Trophoblast cell (in vitro differentiated cells and primary cell): ENCODE measurements around the gene COL13A1.

ENCODE experiments used
- DNase-seq, 2 donors: peaks; one replicate each; pipeline ENCODE4 v3.0.0-alpha.2; 2016
- H2AFZ ChIP-seq: 2 replicates; pipeline ENCODE4 v1.6.1; 2013; ENCODE audit warnings: low read length, moderate library complexity, mild to moderate bottlenecking; ENCODE audit not compliant: insufficient read depth, poor library complexity
- H2AK5ac ChIP-seq: 2 replicates; pipeline ENCODE4 v1.6.1; 2013; ENCODE audit warnings: mild to moderate bottlenecking, low read length
- H2BK120ac ChIP-seq: 2 replicates; pipeline ENCODE4 v1.6.1; 2013; ENCODE audit warnings: low read length, mild to moderate bottlenecking, moderate library complexity; ENCODE audit not compliant: insufficient read depth, poor library complexity
- H2BK12ac ChIP-seq: 2 replicates; pipeline ENCODE4 v1.6.1; 2013; ENCODE audit warnings: mild to moderate bottlenecking, low read length, moderate library complexity
- H2BK5ac ChIP-seq: 2 replicates; pipeline ENCODE4 v1.6.1; 2013; ENCODE audit warnings: low read length, low read depth, moderate library complexity, mild to moderate bottlenecking; ENCODE audit not compliant: poor library complexity
- H3K14ac ChIP-seq: 2 replicates; pipeline ENCODE4 v1.6.1; 2013; ENCODE audit warnings: mild to moderate bottlenecking, low read length
- H3K18ac ChIP-seq: 2 replicates; pipeline ENCODE4 v1.6.1; 2013; ENCODE audit warnings: mild to moderate bottlenecking, low read length
- H3K23ac ChIP-seq: 2 replicates; pipeline ENCODE4 v1.6.1; 2013; ENCODE audit warnings: low read length
- H3K27ac ChIP-seq: 2 replicates; pipeline ENCODE4 v1.5.1; 2013; ENCODE audit warnings: low read depth, mild to moderate bottlenecking, inconsistent platforms, low read length, moderate library complexity
- H3K27me3 ChIP-seq: 2 replicates; pipeline ENCODE4 v1.6.1; 2013; ENCODE audit warnings: inconsistent platforms, mild to moderate bottlenecking, low read length, moderate library complexity; ENCODE audit not compliant: insufficient read depth
- H3K36me3 ChIP-seq, 2 experiments: 1 replicate in 1 of 2; 2 replicates in 1 of 2; pipeline ENCODE4 v1.6.1; 2013; ENCODE audit warnings: low read length in 2 of 2, mild to moderate bottlenecking in 2 of 2, moderate library complexity in 1 of 2; ENCODE audit not compliant: insufficient read depth in 2 of 2, control insufficient read depth in 1 of 2
- H3K4ac ChIP-seq: 2 replicates; pipeline ENCODE4 v1.6.1; 2013; ENCODE audit warnings: low read depth, mild to moderate bottlenecking, low read length, moderate library complexity
- H3K4me1 ChIP-seq, 2 experiments: 1 replicate in 1 of 2; 2 replicates in 1 of 2; pipeline ENCODE4 v1.6.1; 2013; ENCODE audit warnings: low read length in 2 of 2, mild to moderate bottlenecking in 2 of 2, moderate library complexity in 1 of 2; ENCODE audit not compliant: insufficient read depth in 2 of 2, control insufficient read depth in 1 of 2
- H3K4me2 ChIP-seq: 2 replicates; pipeline ENCODE4 v1.6.1; 2013; ENCODE audit warnings: inconsistent platforms, mild to moderate bottlenecking, low read length, moderate library complexity
- H3K4me3 ChIP-seq: 2 replicates; pipeline ENCODE4 v1.5.1; 2013; ENCODE audit warnings: mild to moderate bottlenecking, low read depth, low read length, inconsistent platforms
- H3K79me1 ChIP-seq: one replicate; pipeline ENCODE4 v1.6.1; 2013; ENCODE audit warnings: low read length
- H3K79me2 ChIP-seq: 2 replicates; pipeline ENCODE4 v1.6.1; 2013; ENCODE audit warnings: low read length, mild to moderate bottlenecking; ENCODE audit not compliant: control insufficient read depth, insufficient read depth, poor library complexity
- H3K9ac ChIP-seq: 2 replicates; pipeline ENCODE4 v1.6.1; 2013; ENCODE audit warnings: mild to moderate bottlenecking, low read length
- H3K9me3 ChIP-seq: 2 replicates; pipeline ENCODE4 v1.6.1; 2013; ENCODE audit warnings: low read depth, mild to moderate bottlenecking, control low read depth, inconsistent platforms, low read length; ENCODE audit not compliant: insufficient read depth
- H4K12ac ChIP-seq: 2 replicates; pipeline ENCODE4 v1.6.1; 2013; ENCODE audit warnings: low read depth, mild to moderate bottlenecking, low read length, moderate library complexity
- H4K8ac ChIP-seq: 2 replicates; pipeline ENCODE4 v1.6.1; 2013; ENCODE audit warnings: low read depth, mild to moderate bottlenecking, low read length, moderate library complexity
- H4K91ac ChIP-seq: one replicate; pipeline ENCODE4 v1.6.1; 2013; ENCODE audit warnings: low read depth, mild to moderate bottlenecking, low read length, moderate library complexity
- WGBS: extraction: QIAGEN DNeasy Blood & Tissue Kit; methylation state at CpG from one replicate; pipeline ENCODE4 v1.1.7; 2013; ENCODE audit warnings: missing lambda C conversion rate; ENCODE audit not compliant: insufficient read length, insufficient coverage; ENCODE audit errors: extremely low coverage; 5-methylcytosine and 5-hydroxymethylcytosine counted together

COL13A1 gene

DNA sequence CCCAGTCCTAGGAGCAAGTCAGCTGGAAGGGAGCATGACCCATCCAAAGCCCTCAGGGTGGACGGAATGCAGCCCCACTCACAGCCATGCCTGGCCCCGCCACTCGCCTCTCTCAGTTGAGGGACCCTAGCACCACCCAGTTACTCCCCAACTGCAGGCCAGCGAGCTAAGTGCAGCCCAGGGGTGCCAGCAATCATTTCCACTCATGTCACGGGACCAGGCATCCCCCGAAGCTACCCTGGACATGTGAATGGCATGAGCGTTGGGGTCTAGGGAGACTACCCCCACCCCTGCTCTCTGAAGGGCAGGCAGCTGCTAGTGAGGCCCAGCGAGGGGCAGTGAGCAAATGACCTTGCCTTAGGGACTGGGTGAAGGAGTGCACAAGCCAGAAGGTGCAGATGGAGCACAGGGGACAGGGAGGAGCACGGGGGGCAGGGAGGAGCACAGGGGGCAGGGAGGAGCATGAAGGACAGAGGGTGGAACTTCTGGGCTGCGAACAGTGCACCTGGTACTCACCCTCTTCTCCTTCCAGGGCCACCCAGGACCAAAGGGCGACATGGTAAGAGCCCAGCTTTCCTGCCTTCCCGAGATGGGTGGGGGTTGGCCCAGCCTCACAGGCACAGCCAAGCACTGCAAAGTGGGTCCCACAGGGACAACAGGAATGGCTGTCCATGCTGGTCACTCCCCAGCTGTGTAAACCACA lies 87.3 kb downstream of the COL13A1 start:
- no peak overlapping the region for H3K4ac ChIP-seq
- no peak overlapping the region for H2AK5ac ChIP-seq
- H4K12ac ChIP-seq = no peak overlapping the region
- no peak overlapping the region for H3K4me2 ChIP-seq
- no peak overlapping the region for H3K4me3 ChIP-seq
- H2AFZ ChIP-seq = no peak overlapping the region
- H2BK5ac ChIP-seq = no peak overlapping the region
- H3K9me3 ChIP-seq = peaks cover 5% of the 10 kb centered on the region
- H3K36me3 ChIP-seq = no peaks in the 10 kb centered on the region
- DNase-seq = no peak
- H3K79me1 ChIP-seq = no peaks in the 10 kb centered on the region
- no peaks in the 10 kb centered on the region for H3K27me3 ChIP-seq
- H3K18ac ChIP-seq = no peak overlapping the region
- H2BK120ac ChIP-seq = no peak overlapping the region
- H2BK12ac ChIP-seq = no peak overlapping the region
- no peak overlapping the region for H3K14ac ChIP-seq
- H3K23ac ChIP-seq = no peak overlapping the region
- no peaks in the 10 kb centered on the region for H3K4me1 ChIP-seq
- no peaks in the 10 kb centered on the region for H3K79me2 ChIP-seq
- H3K27ac ChIP-seq = no peak overlapping the region
- no peak overlapping the region for H3K9ac ChIP-seq
- no CpG with 5 or more reads among the region's 12 CpGs for WGBS
- no peak overlapping the region for H4K8ac ChIP-seq
- no peak overlapping the region for H4K91ac ChIP-seq

DNA sequence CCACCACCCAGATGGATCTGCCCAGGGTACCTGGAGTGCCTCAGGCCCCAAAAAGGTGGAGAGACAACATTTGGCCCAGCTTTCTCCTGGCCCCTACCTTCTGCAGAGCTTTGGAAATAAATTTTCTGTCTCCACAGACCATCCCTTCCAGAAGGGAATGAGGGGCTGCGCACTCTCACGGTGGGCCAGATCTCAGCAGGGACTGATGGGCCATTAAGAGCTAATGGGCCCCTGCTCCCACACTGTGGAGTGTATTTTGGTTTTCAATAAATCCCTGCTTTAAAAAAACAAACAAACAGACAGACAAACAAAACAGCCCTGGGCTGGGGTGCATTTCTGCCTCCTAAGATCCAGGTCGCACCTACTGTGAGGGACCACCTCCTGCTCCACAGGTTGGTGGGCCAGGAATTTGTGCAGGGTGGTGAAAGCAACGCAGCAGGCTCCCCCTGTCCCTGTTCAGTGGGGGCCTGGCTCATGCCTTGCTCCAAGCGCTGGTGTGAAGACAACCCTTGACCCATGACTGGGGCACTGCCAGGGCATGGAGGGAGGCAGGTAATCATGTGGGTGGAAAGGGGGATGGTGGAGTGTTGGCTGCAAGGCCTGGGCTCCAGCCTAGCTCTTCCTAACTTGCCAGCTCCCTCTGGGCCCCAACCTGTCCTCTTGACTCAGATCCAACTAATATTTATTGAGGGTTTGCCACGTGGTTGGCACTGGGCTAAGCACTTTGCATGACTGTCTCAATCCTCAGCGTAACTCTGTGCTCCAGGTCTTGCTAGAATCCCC lies 88.5 kb downstream of the COL13A1 start:
- no peak overlapping the region for H3K14ac ChIP-seq
- no peak overlapping the region for H4K91ac ChIP-seq

DNA sequence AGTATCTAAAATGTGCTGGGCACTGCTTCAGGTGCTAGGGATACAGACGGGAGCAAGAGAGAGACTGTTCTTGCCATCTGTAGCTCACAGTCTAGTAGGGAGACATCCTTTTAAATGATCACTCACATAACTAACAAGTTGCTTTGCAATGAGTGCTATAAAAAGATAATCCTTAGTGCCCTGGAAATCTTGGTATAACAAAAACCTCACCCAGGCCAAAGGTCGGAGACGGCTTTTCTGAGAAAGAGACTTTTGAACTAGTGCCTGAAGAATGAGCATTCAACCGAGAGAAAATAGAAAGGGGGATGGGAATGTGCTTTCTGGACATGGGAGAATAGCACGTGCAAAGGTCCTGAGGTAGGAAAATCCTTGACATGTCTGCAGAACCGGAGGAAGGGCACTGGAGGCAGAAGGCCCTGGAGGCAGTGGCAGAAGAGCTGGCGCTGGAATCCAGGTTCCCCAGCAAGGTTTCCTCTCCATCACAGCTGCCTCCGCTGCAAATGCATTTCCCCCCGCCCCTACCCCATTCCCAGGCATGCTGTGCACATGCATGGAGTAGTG lies 89.4 kb downstream of the COL13A1 start:
- H2BK12ac ChIP-seq = no peak overlapping the region
- no peak overlapping the region for H2AFZ ChIP-seq
- no peak overlapping the region for H3K18ac ChIP-seq
- H3K27ac ChIP-seq = no peak overlapping the region
- no peaks in the 10 kb centered on the region for H3K36me3 ChIP-seq
- H3K27me3 ChIP-seq = no peaks in the 10 kb centered on the region
- H3K4me3 ChIP-seq = no peak overlapping the region
- H2AK5ac ChIP-seq = no peak overlapping the region
- no peak overlapping the region for H4K12ac ChIP-seq
- H3K79me1 ChIP-seq = no peaks in the 10 kb centered on the region
- no peak overlapping the region for H3K23ac ChIP-seq
- no peak for DNase-seq
- no peak overlapping the region for H3K4me2 ChIP-seq
- H3K4ac ChIP-seq = no peak overlapping the region
- H3K79me2 ChIP-seq = no peaks in the 10 kb centered on the region
- no CpG with 5 or more reads among the region's 9 CpGs for WGBS
- H2BK120ac ChIP-seq = no peak overlapping the region
- no peaks in the 10 kb centered on the region for H3K4me1 ChIP-seq
- H3K14ac ChIP-seq = no peak overlapping the region
- no peak overlapping the region for H4K91ac ChIP-seq
- H2BK5ac ChIP-seq = no peak overlapping the region
- H3K9me3 ChIP-seq = peaks cover 5% of the 10 kb centered on the region
- H3K9ac ChIP-seq = no peak overlapping the region
- H4K8ac ChIP-seq = no peak overlapping the region

More for the DNA sequence above, 88.5 kb downstream of the COL13A1 start:
- Histone ChIP-seq H2BK120ac (no peak overlapping the region), H3K23ac (no peak overlapping the region), H2BK12ac (no peak overlapping the region), H3K36me3 (no peaks in the 10 kb centered on the region), H3K27ac (no peak overlapping the region), H3K9ac (no peak overlapping the region), H3K4ac (no peak overlapping the region), H3K4me3 (no peak overlapping the region), H3K4me2 (no peak overlapping the region), H3K27me3 (no peaks in the 10 kb centered on the region), H3K79me2 (no peaks in the 10 kb centered on the region), H2AFZ (no peak overlapping the region), H3K9me3 (peaks cover 5% of the 10 kb centered on the region), H2BK5ac (no peak overlapping the region), H3K18ac (no peak overlapping the region), H3K79me1 (no peaks in the 10 kb centered on the region), H4K8ac (no peak overlapping the region), H3K4me1 (no peaks in the 10 kb centered on the region), H4K12ac (no peak overlapping the region), H2AK5ac (no peak overlapping the region)
- no peak for DNase-seq
- WGBS = no CpG with 5 or more reads among the region's 7 CpGs

DNA sequence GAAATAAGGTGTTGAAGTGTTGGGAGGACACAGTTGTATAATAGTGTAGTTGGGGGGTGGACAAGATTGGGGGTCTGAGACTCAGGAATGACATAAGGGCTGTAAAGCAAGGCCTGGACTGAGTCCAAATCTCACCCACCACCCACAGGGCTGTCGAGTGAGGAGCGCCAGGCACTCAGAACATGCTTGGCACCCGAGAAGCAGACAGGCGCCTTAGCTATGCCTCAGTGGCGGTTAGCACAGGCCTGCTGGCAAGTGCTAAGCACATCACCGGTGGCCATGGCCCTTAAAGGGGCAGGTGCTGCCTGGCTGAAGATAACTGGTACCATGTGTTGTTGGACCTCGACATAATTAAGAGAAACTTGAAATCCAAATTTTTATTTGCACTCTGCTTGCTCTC lies 90.7 kb downstream of the COL13A1 start:
- Histone ChIP-seq H2BK12ac (no peak overlapping the region), H2BK5ac (no peak overlapping the region), H4K12ac (no peak overlapping the region), H3K4ac (no peak overlapping the region), H2AK5ac (no peak overlapping the region), H3K36me3 (no peaks in the 10 kb centered on the region), H3K4me2 (no peak overlapping the region), H3K79me1 (no peaks in the 10 kb centered on the region), H3K27ac (no peak overlapping the region), H4K8ac (no peak overlapping the region), H3K23ac (no peak overlapping the region), H4K91ac (no peak overlapping the region), H2AFZ (no peak overlapping the region), H3K79me2 (no peaks in the 10 kb centered on the region), H3K18ac (no peak overlapping the region), H3K27me3 (no peaks in the 10 kb centered on the region), H2BK120ac (no peak overlapping the region), H3K4me1 (no peaks in the 10 kb centered on the region), H3K4me3 (no peak overlapping the region), H3K9ac (no peak overlapping the region), H3K9me3 (peaks cover 5% of the 10 kb centered on the region), H3K14ac (no peak overlapping the region)
- DNase-seq = no peak
- no CpG with 5 or more reads among the region's 7 CpGs for WGBS
